Stomach (tissue), 9 donors: ENCODE measurements around the gene IL1RL1. TPM values are rescaled to one million over a fixed set of nuclear protein-coding genes. Genes with fewer than 3 reads are reported as not detected.

Experiments
- DNase-seq, 2 donors: peaks; one replicate each; pipeline versions ENCODE4 v3.0.0 to v3.0.0-alpha.2; 2013 to 2019
- H3K27ac ChIP-seq, 5 donors: fragments of 200-600 bp in 4 of 5; sonication (generic) in 4 of 5; one replicate each; pipeline ENCODE4 v1.5.1; 2013 to 2019; ENCODE audit warnings: mild to moderate bottlenecking in 1 of 5, moderate library complexity in 1 of 5
- H3K27me3 ChIP-seq, 3 donors: fragments of 200-600 bp; sonication (generic); one replicate each; pipeline ENCODE4 v1.5.1; 2017 to 2019; ENCODE audit warnings: mixed run types in 1 of 3
- H3K36me3 ChIP-seq, 4 donors: fragments of 200-600 bp; sonication (generic); 1 replicate in 3 of 4; 2 replicates in 1 of 4; pipeline ENCODE4 v1.5.1; 2016 to 2019
- H3K4me1 ChIP-seq, 4 donors: fragments of 200-600 bp; sonication (generic); one replicate each; pipeline ENCODE4 v1.5.1; 2016 to 2019
- H3K4me3 ChIP-seq, 4 donors: fragments of 200-600 bp; sonication (generic) in 3 of 4; one replicate each; pipeline ENCODE4 v1.5.1; 2016 to 2019; ENCODE audit warnings: mild to moderate bottlenecking in 1 of 4
- H3K9me3 ChIP-seq, 4 donors: fragments of 200-600 bp; sonication (generic); one replicate each; pipeline ENCODE4 v1.5.1; 2016 to 2019
- CTCF ChIP-seq, 7 experiments: fragments of 450-650 bp in 4 of 7; fragments of 200-600 bp in 3 of 7; sonication (generic) in 3 of 7; IDR thresholded peaks; one replicate each; pipeline ENCODE4 v1.5.1; 2016 to 2019; ENCODE audit warnings: antibody characterized with exemption in 7 of 7, control low read depth in 2 of 7, mild to moderate bottlenecking in 1 of 7
- EP300 ChIP-seq: sonication (generic); formaldehyde crosslinking; IDR thresholded peaks from one replicate; pipeline ENCODE4 v1.6.1; 2017; ENCODE audit warnings: antibody characterized with exemption
- POLR2A ChIP-seq, 4 donors: fragments of 450-650 bp; IDR thresholded peaks; one replicate each; pipeline ENCODE4 v1.6.1; 2016; ENCODE audit warnings: antibody characterized with exemption in 4 of 4, control low read depth in 2 of 4, mild to moderate bottlenecking in 1 of 4, moderate library complexity in 1 of 4
- POLR2AphosphoS5 ChIP-seq, 3 donors: sonication (generic); formaldehyde crosslinking; IDR thresholded peaks; one replicate each; pipeline ENCODE4 v1.6.1; 2016; ENCODE audit warnings: antibody characterized with exemption in 3 of 3
- WGBS, 5 donors: extraction: QIAGEN DNeasy Blood & Tissue Kit in 3 of 5; methylation state at CpG; one replicate each; pipeline versions ENCODE4 v1.1.5 to v1.1.7; 2013 to 2018; 5-methylcytosine and 5-hydroxymethylcytosine counted together
- intact Hi-C: fragments of 100-400 bp; cut with DNase I; formaldehyde crosslinking; loops from one replicate; pipeline ENCODE4 v1.15.1; 2023; ENCODE audit warnings: low total_unique reads
- polyA plus RNA-seq, 3 donors: library from polyadenylated mRNA; stranded (reverse); fragments of 200-250 nt; gene quantifications; one replicate each; pipeline ENCODE4 v1.2.3, GENCODE V29; 2013
- total RNA-seq, 5 donors: library from RNA; depleted of rRNA; stranded (reverse); fragments of >200 nt; gene quantifications; one replicate each; pipeline versions ENCODE4 v1.1.0 to v1.2.3, GENCODE V29; 2014 to 2016
- donor health status: healthy with polysubstance abuse.
- donor health status: Bipolar disorder and iron deficiency.
- donor health status: healthy.

The IL1RL1 gene
- total and polyA plus RNA-seq, 8 donors, result 0.29 to 61.7 (median 25.4) TPM

- Histone ChIP-seq H3K4me3 (no peak overlapping the region), H3K4me1 (peaks cover 1 to 3% (median 3%) of the 10 kb centered on the region in 4 donors), H3K36me3 (no peaks in the 10 kb centered on the region), H3K27me3 (no peaks in the 10 kb centered on the region), H3K9me3 (no peaks in the 10 kb centered on the region), H3K27ac (no peak overlapping the region)
- TF ChIP-seq CTCF (IDR thresholded peaks at IDR 0.05), result no peak
- no peak for TF ChIP-seq EP300
- DNase-seq, result no peak
- 31 to 39% (median 35%) methylated on average over 1 of the region's 1 CpG; no CpG with 5 or more reads in 1 of the 5 donors for WGBS, 5 donors
- intact Hi-C loops, result no loop called here
Measured at GRCh38 chr2:102350137-102350793, 38.9 kb downstream of the IL1RL1 start.

DNA sequence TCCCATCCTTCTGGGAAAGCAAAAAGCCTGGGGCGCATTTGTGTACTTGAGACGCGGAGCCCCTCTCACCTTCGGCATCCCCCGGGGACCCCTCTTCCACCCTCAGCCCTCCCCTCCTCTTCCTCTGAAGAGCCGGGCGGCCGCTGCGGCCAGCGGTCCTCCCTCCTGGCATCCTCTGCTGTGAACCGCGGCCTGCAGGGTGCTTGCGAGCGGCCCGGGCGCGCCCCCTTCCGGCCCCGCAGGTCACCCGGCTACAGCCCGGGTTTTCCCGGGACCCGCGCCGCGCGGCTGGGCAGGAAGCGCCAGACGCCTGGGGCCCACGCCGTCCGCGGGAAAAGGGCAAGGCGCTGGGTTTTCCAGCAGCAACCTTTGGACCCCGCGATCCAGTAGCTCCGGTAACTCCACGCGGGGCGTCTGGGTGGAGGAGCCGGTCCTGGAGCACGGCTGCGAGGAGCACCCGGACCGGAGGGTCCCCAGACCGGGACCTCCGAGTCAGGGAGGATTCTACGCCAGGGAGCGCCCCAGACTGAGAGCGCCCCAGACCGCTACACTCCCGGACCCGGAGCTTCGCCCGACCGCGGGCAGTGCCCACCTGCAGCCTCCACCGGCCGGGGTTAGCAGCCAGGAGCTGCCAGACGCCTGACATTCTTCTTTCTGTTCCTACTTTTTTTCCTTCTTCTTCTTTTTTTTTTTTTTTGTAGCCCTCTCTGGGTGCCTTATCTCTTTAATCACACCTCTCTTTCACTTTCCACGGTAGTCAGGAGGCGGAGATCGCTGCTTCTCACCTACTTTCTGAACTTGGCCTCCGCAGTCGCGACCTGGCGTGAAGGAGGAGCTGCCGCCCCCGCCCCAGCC lies 44.4 kb downstream of the IL1RL1 start, which contains the start of gene IL18R1:
IL18R1 (plus strand) TSS at position 271 of the 855 bp plus-strand sequence. CDS start 6,865 bp downstream, outside the sequence.
- Histone ChIP-seq H3K9me3 (no peaks in the 10 kb centered on the region), H3K27ac (peak within 1 kb of the TSS; percentile 70 to 90 (median 79)), H3K4me3 (peak within 1 kb of the TSS; percentile 59 to 85 (median 68)), H3K4me1 (peaks cover 5 to 22% (median 11%) of the 10 kb centered on the region in 4 donors), H3K27me3 (no peaks in the 10 kb centered on the region), H3K36me3 (no peaks in the 10 kb centered on the region)
- peak; percentile 85 to 94 for DNase-seq
- TF ChIP-seq EP300 (no peak), POLR2A (IDR thresholded peaks at IDR 0.05) (no peak), POLR2AphosphoS5 (IDR thresholded peaks at IDR 0.05) (peak in 2 of 3 donors; percentile 50 to 63), CTCF (IDR thresholded peaks at IDR 0.05) (peak in 5 of 7 experiments; percentile 40 to 85 (median 76))
- intact Hi-C loops, result no loop called here
- whole genome bisulfite sequencing, 5 donors, result 0 to 3% (median 1%) methylated on average over 41 to 69 of the region's 69 CpGs

GRCh38 chr2:102356381-102356712 lies 45.0 kb downstream of the IL1RL1 start:
- Histone ChIP-seq H3K27me3 (no peaks in the 10 kb centered on the region), H3K9me3 (no peaks in the 10 kb centered on the region), H3K4me1 (peaks cover 5 to 22% (median 13%) of the 10 kb centered on the region in 4 donors), H3K4me3 (peak overlapping the region; percentile 59 to 85 (median 68)), H3K27ac (peak overlapping the region; percentile 70 to 90 (median 79)), H3K36me3 (no peaks in the 10 kb centered on the region)
- TF ChIP-seq POLR2A (IDR thresholded peaks at IDR 0.05), result no peak
- TF ChIP-seq POLR2AphosphoS5 (IDR thresholded peaks at IDR 0.05), result no peak
- no peak for TF ChIP-seq EP300
- no peak for TF ChIP-seq CTCF (IDR thresholded peaks at IDR 0.05)
- intact Hi-C loops, result no loop called here
- WGBS, 5 donors, result 10 to 17% (median 13%) methylated on average over 5 to 7 of the region's 7 CpGs
- no peak for DNase-seq

DNA sequence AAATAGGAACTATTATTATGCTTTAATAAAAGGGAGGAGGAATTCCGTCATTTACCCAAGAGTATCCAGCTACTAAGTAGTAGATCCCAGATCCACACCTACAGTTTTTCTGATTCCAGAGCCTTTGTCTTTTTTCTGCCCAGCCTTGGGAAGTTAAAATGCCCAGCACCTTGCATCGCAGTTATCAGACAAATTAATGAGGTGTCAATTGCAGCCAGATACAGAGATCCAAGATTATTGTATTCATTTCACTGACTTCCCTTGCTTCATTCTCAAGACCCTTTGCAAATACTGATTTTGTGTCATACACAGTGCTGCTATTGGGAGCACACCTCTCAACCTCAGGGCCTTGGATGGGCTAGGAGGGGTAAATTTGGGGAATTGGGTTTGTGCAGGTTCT lies 45.4 kb downstream of the IL1RL1 start:
- no peak for TF ChIP-seq CTCF (IDR thresholded peaks at IDR 0.05)
- intact Hi-C loops, result no loop called here
- H3K4me3 ChIP-seq, result peak overlapping the region in 3 of 4 donors; percentile 59 to 85 (median 62)
- DNase-seq, result no peak
- H3K4me1 ChIP-seq, result peaks cover 5 to 25% (median 14%) of the 10 kb centered on the region in 4 donors
- 63 to 71% (median 68%) methylated on average over 2 of the region's 2 CpGs for WGBS, 5 donors
- no peaks in the 10 kb centered on the region for H3K27me3 ChIP-seq
- H3K36me3 ChIP-seq, result no peaks in the 10 kb centered on the region
- H3K27ac ChIP-seq, result peak overlapping the region in 4 of 5 donors; percentile 77 to 90 (median 83)
- no peaks in the 10 kb centered on the region for H3K9me3 ChIP-seq
